GM12878 (cell line): ENCODE measurements around the gene EHD4. TPM values are rescaled to one million over a fixed set of nuclear protein-coding genes. Genes with fewer than 3 reads are reported as not detected.

Experiments used
- ATAC-seq: fragments of 200-7000 bp; cut with Tn5 transposase; 3 replicates; pipeline ENCODE4 v1.9.1; 2020; ENCODE audit warnings: mild to moderate bottlenecking, moderate library complexity
- BruUV-seq: library from RNA; stranded (reverse); fragments of 400-500 nt; replicated peaks from 2 replicates; lab custom pipeline; 2021; lab: Mats Ljungman, UMichigan
- CTCF ChIA-PET: fragments of 300-600 bp; sonication (Branson Sonifier 250); formaldehyde crosslinking; extraction: SDS; loops from one replicate; lab custom pipeline; 2021; ENCODE audit warnings: inconsistent platforms; lab: Yijun Ruan, JAX
- POLR2A ChIA-PET: fragments of 350-600 bp; formaldehyde crosslinking; extraction: SDS; loops from one replicate; lab custom pipeline; 2021; ENCODE audit warnings: inconsistent platforms; lab: Charles Lee
- RAD21 ChIA-PET: fragments of 300-600 bp; sonication (Branson Sonifier 250); formaldehyde crosslinking; loops from one replicate; lab custom pipeline; 2023; ENCODE audit warnings: antibody characterized with exemption; ENCODE audit not compliant: unreplicated experiment; lab: Charles Lee
- SMC1A ChIA-PET: fragments of 300-600 bp; sonication (Branson Sonifier 250); formaldehyde crosslinking; loops from one replicate; lab custom pipeline; 2023; ENCODE audit not compliant: unreplicated experiment, uncharacterized antibody; lab: Charles Lee
- DNase-seq: peaks from one replicate; pipeline ENCODE4 v3.0.0-alpha.2; 2011; ENCODE audit warnings: low read depth, low spot score
- FAIRE-seq: peaks from 3 replicates; lab custom pipeline; 2011; peaks lifted over from hg19 to GRCh38; lab: Jason Lieb, UNC
- H2AFZ ChIP-seq: 2 replicates; pipeline ENCODE4 v1.6.0; 2011; ENCODE audit warnings: low read depth, low read length, control low read depth; ENCODE audit not compliant: control insufficient read depth
- H3K27ac ChIP-seq: 2 replicates; pipeline ENCODE4 v1.5.1; 2011; ENCODE audit warnings: control low read depth; ENCODE audit not compliant: control insufficient read depth, insufficient read depth
- H3K27me3 ChIP-seq, 2 experiments: replicated peaks in 1 of 2; 2 replicates each; pipeline versions ENCODE4 v1.6.0 to v1.6.1; 2011; ENCODE audit warnings: low read length in 1 of 2; ENCODE audit not compliant: control insufficient read depth in 2 of 2, insufficient read depth in 2 of 2
- H3K36me3 ChIP-seq, 2 experiments: 2 replicates each; pipeline ENCODE4 v1.5.1; 2011; ENCODE audit warnings: low read length in 1 of 2; ENCODE audit not compliant: control insufficient read depth in 2 of 2, insufficient read depth in 2 of 2
- H3K4me1 ChIP-seq: 2 replicates; pipeline ENCODE4 v1.6.1; 2011; ENCODE audit warnings: mild to moderate bottlenecking, low read length, moderate library complexity, mixed read lengths; ENCODE audit not compliant: control insufficient read depth, insufficient read depth
- H3K4me2 ChIP-seq: 2 replicates; pipeline ENCODE4 v1.6.0; 2011; ENCODE audit warnings: control low read depth; ENCODE audit not compliant: control insufficient read depth, insufficient read depth
- H3K4me3 ChIP-seq: fragments of 200-600 bp; sonication (generic); 2 replicates; pipeline ENCODE4 v1.5.1; 2016
- H3K79me2 ChIP-seq: 2 replicates; pipeline ENCODE4 v1.6.0; 2011; ENCODE audit warnings: low read length; ENCODE audit not compliant: control insufficient read depth, insufficient read depth
- H3K9ac ChIP-seq: 2 replicates; pipeline ENCODE4 v1.8.0; 2011; ENCODE audit warnings: low read length, control low read depth, mixed read lengths; ENCODE audit not compliant: control insufficient read depth, insufficient read depth
- H3K9me3 ChIP-seq: replicated peaks from 3 replicates; pipeline ENCODE4 v1.5.1; 2011; ENCODE audit warnings: mild to moderate bottlenecking, low read length; ENCODE audit not compliant: control insufficient read depth, insufficient read depth
- H4K20me1 ChIP-seq: 2 replicates; pipeline ENCODE4 v1.6.0; 2011; ENCODE audit not compliant: control insufficient read depth, insufficient read depth
- EZH2 ChIP-seq: IDR thresholded peaks from 2 replicates; pipeline ENCODE4 v1.6.1; 2012; ENCODE audit warnings: low read depth, mild to moderate bottlenecking, control low read depth, inconsistent platforms, low read length, borderline replicate concordance; ENCODE audit not compliant: control insufficient read depth
- MAX ChIP-seq: IDR thresholded peaks from 2 replicates; pipeline ENCODE4 v1.6.1; 2012; ENCODE audit warnings: low read depth, low read length, improper control_type of control experiment
- TBL1XR1 ChIP-seq: IDR thresholded peaks from 2 replicates; pipeline ENCODE4 v1.6.1; 2012; ENCODE audit warnings: low read depth, low read length, improper control_type of control experiment
- WGBS: methylation state at CpG from one replicate; pipeline ENCODE4 v1.1.6; 2016; ENCODE audit warnings: low lambda C conversion rate; ENCODE audit not compliant: insufficient replicate concordance, insufficient coverage; ENCODE audit errors: missing lambda C conversion rate; 5-methylcytosine and 5-hydroxymethylcytosine counted together
- in situ Hi-C: fragments of 300-500 bp; cut with MboI; formaldehyde crosslinking; loops from 9 replicates; pipeline ENCODE4 v1.14.3; 2018; ENCODE audit warnings: mixed read lengths
- intact Hi-C: fragments of 100-400 bp; cut with micrococcal nuclease; formaldehyde crosslinking; loops from one replicate; pipeline ENCODE4 v1.14.2; 2022; ENCODE audit not compliant: unreplicated experiment
- polyA plus RNA-seq, 11 experiments: library from polyadenylated mRNA; depleted of rRNA in 4 of 11; unstranded in 6 of 11; stranded (reverse) in 5 of 11; fragments of >200 nt; fragmentation: Nextera tagmentation in 4 of 11; fragmentation: Illumina TruSeq in 1 of 11; extraction: Ambion mirVana in 4 of 11; extraction: Trizol in 1 of 11; gene quantifications; 1 replicate in 1 of 11; 2 replicates in 10 of 11; pipeline versions ENCODE4 v1.2.1 to v1.2.3, GENCODE V29; 2011 to 2016; ENCODE audit warnings: inconsistent platforms in 2 of 11, missing spikeins in 2 of 11, low read depth in 1 of 11
- total RNA-seq, 4 experiments: library from RNA; depleted of rRNA in 3 of 4; stranded (reverse); fragments of >200 nt in 3 of 4; fragmentation: Illumina TruSeq in 1 of 4; extraction: Trizol in 1 of 4; gene quantifications; 2 replicates each; pipeline versions ENCODE4 v1.2.1 to v1.2.3, GENCODE V29; 2013 to 2021

Gene EHD4
- total and polyA plus RNA-seq, 10 of the 15 experiments (the other 5 are each of a cell fraction or from before 2014, with no cell fraction given), result 4.2 to 62.9 (median 44.7) TPM

- Histone ChIP-seq H3K79me2 (no peaks in the 10 kb centered on the region), H3K9me3 (no peaks in the 10 kb centered on the region), H3K27me3 (no peaks in the 10 kb centered on the region; a peak in 1 of 4 replicates), H3K27ac (no peak overlapping the region), H4K20me1 (no peaks in the 10 kb centered on the region), H2AFZ (no peak overlapping the region), H3K4me2 (no peak overlapping the region), H3K36me3 (no peaks in the 10 kb centered on the region), H3K4me3 (no peak overlapping the region), H3K9ac (no peak overlapping the region), H3K4me1 (no peaks in the 10 kb centered on the region)
- ChIA-PET RAD21 (interaction anchor here (4.2 kb wide), 1 partner anchor 69 kb away, joined by 38 read pairs; no protein-coding TSS in a partner anchor), SMC1A (interaction anchor here (0.7 kb wide), 1 partner anchor 39 kb away, joined by 3 read pairs; no protein-coding TSS in a partner anchor), CTCF (interaction anchor here (0.7 to 11.8 kb wide), 7 partner anchors 14 to 151 kb away, joined by 3 to 137 read pairs (median 16); partner anchors contain the start of gene EHD4), POLR2A (no interaction called here)
- TF ChIP-seq MAX (no peak), TBL1XR1 (no peak), EZH2 (no peak)
- WGBS, result 37% methylated on average over 17 of the region's 17 CpGs
- no peak for DNase-seq
- intact Hi-C loops (no loop called here), in situ Hi-C loops (no loop called here)
- no peak for ATAC-seq
- FAIRE-seq, result no peak
- no TSS peak for BruUV-seq
These were observed 15.0 kb upstream of the EHD4 start for GRCh38 chr15:41987246-41987924.
